Ishikawa (cell line): Measurements from ENCODE around the gene GSTO2.

ENCODE experiments used
- MAX ChIP-seq: IDR thresholded peaks from 2 replicates; pipeline ENCODE4 v1.6.1; 2012
- NFIC ChIP-seq: IDR thresholded peaks from 2 replicates; pipeline ENCODE4 v1.6.1; 2012
- TAF1 ChIP-seq: IDR thresholded peaks from 2 replicates; pipeline ENCODE4 v1.6.1; 2012; ENCODE audit warnings: low read depth, mild to moderate bottlenecking
- YY1 ChIP-seq: IDR thresholded peaks from 2 replicates; pipeline ENCODE4 v1.6.1; 2012; ENCODE audit warnings: low read depth

- TF ChIP-seq YY1, result no peak
- TF ChIP-seq MAX, result no peak
- TF ChIP-seq NFIC, result no peak
- no peak for TF ChIP-seq TAF1
Observed at GRCh38 chr10:104306897-104307296, 37.9 kb downstream of the GSTO2 start.
